Neural cell (in vitro differentiated cells): ENCODE results near the gene PCGF6. TPM values are rescaled to one million over a fixed set of nuclear protein-coding genes. Genes with fewer than 3 reads are reported as not detected.
A peak's percentile ranks its signal among the peaks of the same experiment; 100 is the strongest.

Experiments used
- H2AFZ ChIP-seq: fragments of 200-600, 300-800 bp; sonication (generic), shearing (Covaris generic); 2 replicates; pipeline ENCODE4 v1.6.0; 2014; ENCODE audit warnings: low read depth, mild to moderate bottlenecking, antibody characterized with exemption, low read length, moderate library complexity
- H3F3A ChIP-seq: fragments of 200-600 bp; shearing (Covaris generic); 2 replicates; pipeline ENCODE4 v1.6.1; 2016; ENCODE audit warnings: mild to moderate bottlenecking, moderate library complexity, mixed read lengths, antibody characterized with exemption, low read length; ENCODE audit not compliant: insufficient read depth, poor library complexity, severe bottlenecking
- H3K27ac ChIP-seq: fragments of 200-600, 300-800 bp; sonication (generic), shearing (Covaris generic); 2 replicates; pipeline ENCODE4 v1.5.1; 2014; ENCODE audit warnings: mild to moderate bottlenecking, low read length, moderate library complexity
- H3K27me3 ChIP-seq: fragments of 300-800, 200-600 bp; sonication (generic), shearing (Covaris generic); 2 replicates; pipeline ENCODE4 v1.6.0; 2014; ENCODE audit warnings: mild to moderate bottlenecking, low read depth, low read length, moderate library complexity; ENCODE audit not compliant: insufficient read depth
- H3K36me3 ChIP-seq: fragments of 300-800, 200-600 bp; sonication (generic), shearing (Covaris generic); 2 replicates; pipeline ENCODE4 v1.5.1; 2014; ENCODE audit warnings: mild to moderate bottlenecking, antibody characterized with exemption, low read length, moderate library complexity; ENCODE audit not compliant: insufficient read depth
- H3K4me2 ChIP-seq: fragments of 300-800, 200-600 bp; sonication (generic), shearing (Covaris generic); 2 replicates; pipeline ENCODE4 v1.6.0; 2014; ENCODE audit warnings: mild to moderate bottlenecking, low read length
- H3K4me3 ChIP-seq: fragments of 300-800, 200-600 bp; sonication (generic), shearing (Covaris generic); 2 replicates; pipeline ENCODE4 v1.5.1; 2014; ENCODE audit warnings: mild to moderate bottlenecking, low read length, moderate library complexity
- H3K79me2 ChIP-seq: fragments of 200-600 bp; shearing (Covaris generic); replicated peaks from 2 replicates; pipeline ENCODE4 v1.6.0; 2014; ENCODE audit warnings: mild to moderate bottlenecking, low read length, moderate library complexity; ENCODE audit not compliant: insufficient read depth
- H3K9ac ChIP-seq: fragments of 300-800, 200-600 bp; sonication (generic), shearing (Covaris generic); 2 replicates; pipeline ENCODE4 v1.6.1; 2016; ENCODE audit warnings: mild to moderate bottlenecking, low read length, mixed read lengths
- H3K9me2 ChIP-seq: fragments of 200-600 bp; shearing (Covaris generic); 2 replicates; pipeline ENCODE4 v1.6.1; 2016; ENCODE audit warnings: mild to moderate bottlenecking, low read length, mixed read lengths; ENCODE audit not compliant: insufficient read depth
- H3K9me3 ChIP-seq: fragments of 200-600, 300-800 bp; sonication (generic), shearing (Covaris generic); 2 replicates; pipeline ENCODE4 v1.6.1; 2016; ENCODE audit warnings: mild to moderate bottlenecking, mixed run types, low read length, moderate library complexity, mixed read lengths
- H4K20me1 ChIP-seq: fragments of 200-600 bp; shearing (Covaris generic); 2 replicates; pipeline ENCODE4 v1.6.1; 2016; ENCODE audit warnings: mild to moderate bottlenecking, mixed run types; ENCODE audit not compliant: insufficient read depth
- CTCF ChIP-seq: fragments of 450-650 bp; IDR thresholded peaks from 2 replicates; pipeline ENCODE4 v1.5.1; 2014; ENCODE audit warnings: antibody characterized with exemption, mild to moderate bottlenecking, moderate library complexity; ENCODE audit not compliant: poor library complexity, severe bottlenecking
- EP300 ChIP-seq: fragments of 450-650 bp; conservative IDR thresholded peaks from 2 replicates; pipeline ENCODE4 v1.6.1; 2014; ENCODE audit warnings: antibody characterized with exemption, mild to moderate bottlenecking, moderate library complexity; ENCODE audit not compliant: poor library complexity, severe bottlenecking
- EZH2 ChIP-seq: fragments of 200-600, 300-800 bp; shearing (Covaris generic), sonication (generic); IDR thresholded peaks from 2 replicates; pipeline ENCODE4 v1.6.1; 2014; ENCODE audit warnings: antibody characterized with exemption, low read length, borderline replicate concordance, mild to moderate bottlenecking; ENCODE audit not compliant: insufficient read depth, poor library complexity, severe bottlenecking
- MXI1 ChIP-seq: fragments of 450-650 bp; conservative IDR thresholded peaks from 2 replicates; pipeline ENCODE4 v1.6.1; 2014; ENCODE audit warnings: antibody characterized with exemption, mild to moderate bottlenecking; ENCODE audit not compliant: poor library complexity, severe bottlenecking
- POLR2AphosphoS5 ChIP-seq: IDR thresholded peaks from 2 replicates; pipeline ENCODE4 v1.6.1; 2012
- RAD21 ChIP-seq: fragments of 450-650 bp; conservative IDR thresholded peaks from 2 replicates; pipeline ENCODE4 v1.6.1; 2014; ENCODE audit warnings: antibody characterized with exemption, mild to moderate bottlenecking, moderate library complexity
- SMC3 ChIP-seq: fragments of 450-650 bp; conservative IDR thresholded peaks from 2 replicates; pipeline ENCODE4 v1.6.1; 2014; ENCODE audit warnings: antibody characterized with exemption, mild to moderate bottlenecking, moderate library complexity; ENCODE audit not compliant: poor library complexity
- TAF1 ChIP-seq: IDR thresholded peaks from 2 replicates; pipeline ENCODE4 v1.6.1; 2012; ENCODE audit warnings: low read depth
- polyA plus RNA-seq: library from polyadenylated mRNA; depleted of rRNA; stranded (reverse); fragments of >200 nt; gene quantifications from 2 replicates; pipeline ENCODE4 v1.2.3, GENCODE V29; 2014
- TF ChIP-seq, protein P1 (sequence below): IDR thresholded peaks from 2 replicates; pipeline ENCODE4 v1.6.1; 2012; ENCODE audit warnings: borderline replicate concordance

Gene PCGF6
- polyA plus RNA-seq, 1 donor from 2014 or later, result 31.3 TPM

DNA sequence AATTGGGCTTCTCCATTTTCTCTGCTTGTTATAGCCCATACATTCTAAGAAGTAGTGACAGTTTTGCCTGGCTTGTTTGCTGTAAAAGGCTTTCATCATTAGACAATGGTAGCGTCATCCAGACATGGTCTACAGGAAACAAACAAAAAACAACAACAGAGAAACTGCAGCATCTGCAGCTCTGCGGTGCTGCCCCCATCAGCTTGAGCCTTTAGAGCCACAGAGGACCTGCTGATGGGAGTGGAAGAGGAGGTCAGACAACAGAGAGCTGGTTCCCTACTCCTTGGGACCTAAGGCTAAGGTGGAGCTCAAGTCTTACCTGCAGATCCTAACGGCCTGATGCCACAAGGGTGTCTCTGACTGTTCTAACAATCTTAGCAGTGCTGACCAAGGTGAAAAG, 70.9 kb downstream of the PCGF6 start:
- Histone ChIP-seq H3K36me3 (no peaks in the 10 kb centered on the region), H3F3A (no peaks in the 10 kb centered on the region), H3K9me2 (no peaks in the 10 kb centered on the region), H3K9ac (peak overlapping the region; percentile 97), H2AFZ (no peak overlapping the region), H3K4me3 (peak overlapping the region; percentile 97), H3K4me2 (peak overlapping the region; percentile 94), H3K9me3 (no peaks in the 10 kb centered on the region), H3K27me3 (peaks cover 9% of the 10 kb centered on the region), H3K79me2 (peaks cover 84% of the 10 kb centered on the region), H3K27ac (peak overlapping the region; percentile 92), H4K20me1 (peaks cover 10% of the 10 kb centered on the region)
- TF ChIP-seq MXI1, result no peak
- TF ChIP-seq, protein P1, sequence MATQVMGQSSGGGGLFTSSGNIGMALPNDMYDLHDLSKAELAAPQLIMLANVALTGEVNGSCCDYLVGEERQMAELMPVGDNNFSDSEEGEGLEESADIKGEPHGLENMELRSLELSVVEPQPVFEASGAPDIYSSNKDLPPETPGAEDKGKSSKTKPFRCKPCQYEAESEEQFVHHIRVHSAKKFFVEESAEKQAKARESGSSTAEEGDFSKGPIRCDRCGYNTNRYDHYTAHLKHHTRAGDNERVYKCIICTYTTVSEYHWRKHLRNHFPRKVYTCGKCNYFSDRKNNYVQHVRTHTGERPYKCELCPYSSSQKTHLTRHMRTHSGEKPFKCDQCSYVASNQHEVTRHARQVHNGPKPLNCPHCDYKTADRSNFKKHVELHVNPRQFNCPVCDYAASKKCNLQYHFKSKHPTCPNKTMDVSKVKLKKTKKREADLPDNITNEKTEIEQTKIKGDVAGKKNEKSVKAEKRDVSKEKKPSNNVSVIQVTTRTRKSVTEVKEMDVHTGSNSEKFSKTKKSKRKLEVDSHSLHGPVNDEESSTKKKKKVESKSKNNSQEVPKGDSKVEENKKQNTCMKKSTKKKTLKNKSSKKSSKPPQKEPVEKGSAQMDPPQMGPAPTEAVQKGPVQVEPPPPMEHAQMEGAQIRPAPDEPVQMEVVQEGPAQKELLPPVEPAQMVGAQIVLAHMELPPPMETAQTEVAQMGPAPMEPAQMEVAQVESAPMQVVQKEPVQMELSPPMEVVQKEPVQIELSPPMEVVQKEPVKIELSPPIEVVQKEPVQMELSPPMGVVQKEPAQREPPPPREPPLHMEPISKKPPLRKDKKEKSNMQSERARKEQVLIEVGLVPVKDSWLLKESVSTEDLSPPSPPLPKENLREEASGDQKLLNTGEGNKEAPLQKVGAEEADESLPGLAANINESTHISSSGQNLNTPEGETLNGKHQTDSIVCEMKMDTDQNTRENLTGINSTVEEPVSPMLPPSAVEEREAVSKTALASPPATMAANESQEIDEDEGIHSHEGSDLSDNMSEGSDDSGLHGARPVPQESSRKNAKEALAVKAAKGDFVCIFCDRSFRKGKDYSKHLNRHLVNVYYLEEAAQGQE, result peak; percentile 15

GRCh38 chr10:103278862-103279298, 72.1 kb downstream of the PCGF6 start:
- Histone ChIP-seq H3K36me3 (no peaks in the 10 kb centered on the region), H3F3A (no peaks in the 10 kb centered on the region), H2AFZ (no peak overlapping the region), H3K27ac (peak overlapping the region; percentile 92), H3K27me3 (peaks cover 10% of the 10 kb centered on the region), H3K4me2 (peak overlapping the region; percentile 94), H3K79me2 (peaks cover 75% of the 10 kb centered on the region), H3K9ac (peak overlapping the region; percentile 97), H3K4me3 (peak overlapping the region; percentile 97), H3K9me2 (no peaks in the 10 kb centered on the region), H4K20me1 (peaks cover 10% of the 10 kb centered on the region), H3K9me3 (no peaks in the 10 kb centered on the region)
- TF ChIP-seq MXI1 (peak; percentile 33), SMC3 (no peak), POLR2AphosphoS5 (peak; percentile 38), TAF1 (no peak), EZH2 (no peak), EP300 (no peak), CTCF (no peak), RAD21 (no peak)
- TF ChIP-seq, protein P1, result peak; percentile 91
